SIG-M5 treated with dmso at 0.1 percent for 504 hours (cell line): Measurements from ENCODE around the gene ASS1.

Experiments used
- DNase-seq: peaks from one replicate; lab custom pipeline; 2025; ENCODE audit not compliant: unreplicated experiment; lab: John Stamatoyannopoulos, UW

Gene ASS1

DNA sequence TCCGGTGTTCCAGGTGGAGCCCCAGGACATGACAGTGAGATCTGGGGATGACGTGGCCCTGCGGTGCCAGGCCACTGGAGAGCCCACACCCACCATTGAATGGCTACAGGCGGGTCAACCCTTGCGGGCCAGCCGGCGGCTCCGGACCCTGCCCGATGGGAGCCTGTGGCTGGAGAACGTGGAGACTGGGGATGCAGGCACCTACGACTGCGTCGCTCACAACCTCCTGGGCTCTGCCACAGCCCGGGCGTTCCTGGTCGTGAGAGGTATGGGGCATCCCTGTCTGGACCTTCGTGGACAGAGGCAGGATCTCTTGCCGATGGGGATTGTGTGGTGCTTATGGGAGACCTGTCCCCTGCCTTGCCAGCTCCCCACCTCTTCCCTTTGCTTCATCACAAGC, 26.0 kb upstream of the ASS1 start:
- no peak for DNase-seq

DNA sequence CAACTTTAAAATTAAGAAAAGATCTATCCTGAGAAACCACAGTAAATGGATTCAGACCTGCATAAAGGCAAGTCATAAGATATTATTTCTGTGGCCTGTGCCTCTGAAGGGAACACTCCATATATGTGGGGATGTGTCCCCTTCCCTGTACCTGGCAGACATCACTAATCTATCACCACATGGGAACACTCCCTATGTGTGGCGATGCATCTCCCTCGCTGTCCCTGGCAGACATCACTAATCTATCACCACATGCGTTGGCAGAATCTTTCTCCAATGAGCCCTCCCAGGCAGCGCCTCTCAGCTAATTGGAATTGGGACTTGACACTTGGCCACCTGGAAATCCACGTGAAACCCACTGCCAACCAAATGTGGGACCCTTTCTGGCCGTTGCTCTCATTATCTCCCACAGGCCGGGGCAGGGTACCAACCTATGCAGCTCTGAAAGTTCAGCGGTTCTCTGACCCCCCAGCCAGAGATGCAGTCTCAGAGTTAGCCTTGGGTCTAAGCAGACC, 25.2 kb upstream of the ASS1 start:
- no peak for DNase-seq

- DNase-seq = no peak
Observed at GRCh38 chr9:130421154-130421801, 23.5 kb upstream of the ASS1 start.

DNA sequence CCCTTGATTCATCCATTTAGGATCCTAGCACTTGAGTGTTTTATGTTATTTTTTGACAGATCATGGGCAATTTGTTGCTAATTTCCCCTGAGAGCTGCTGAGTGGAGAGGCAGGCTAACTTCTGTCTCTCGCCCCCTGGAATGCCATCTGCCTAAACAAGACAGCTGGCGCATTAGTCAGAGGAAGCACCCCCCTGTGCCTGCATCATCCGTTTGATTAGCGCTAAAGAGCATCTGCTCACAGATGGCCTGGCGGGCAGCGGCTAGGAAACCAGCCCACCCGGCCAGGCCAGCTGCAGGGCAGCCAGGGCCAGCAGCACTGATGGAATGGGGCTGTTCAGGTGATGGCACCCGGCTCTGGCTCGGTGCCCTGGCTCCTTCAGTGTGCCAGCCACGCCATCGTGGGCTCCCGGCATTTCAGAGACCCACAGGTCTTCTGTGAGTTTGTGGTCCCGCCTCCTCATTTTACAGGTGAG, 22.9 kb upstream of the ASS1 start:
- DNase-seq = no peak

DNA sequence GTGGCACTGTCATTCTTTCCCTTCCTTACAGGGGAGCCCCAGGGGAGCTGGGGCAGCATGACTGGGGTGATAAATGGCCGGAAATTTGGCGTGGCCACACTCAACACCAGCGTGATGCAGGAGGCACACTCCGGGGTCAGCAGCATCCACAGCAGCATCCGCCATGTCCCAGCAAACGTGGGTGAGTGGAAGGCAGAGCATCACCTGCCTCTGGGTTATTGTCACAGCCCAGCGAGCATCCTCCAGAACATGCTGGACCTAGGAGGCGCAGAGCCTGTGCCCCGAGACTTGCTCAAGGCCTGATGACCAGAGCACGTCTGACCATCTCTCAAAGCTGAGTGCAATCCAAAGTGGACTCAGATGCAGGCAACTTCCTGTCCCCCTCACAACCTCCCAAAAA, 22.2 kb upstream of the ASS1 start:
- no peak for DNase-seq

DNA sequence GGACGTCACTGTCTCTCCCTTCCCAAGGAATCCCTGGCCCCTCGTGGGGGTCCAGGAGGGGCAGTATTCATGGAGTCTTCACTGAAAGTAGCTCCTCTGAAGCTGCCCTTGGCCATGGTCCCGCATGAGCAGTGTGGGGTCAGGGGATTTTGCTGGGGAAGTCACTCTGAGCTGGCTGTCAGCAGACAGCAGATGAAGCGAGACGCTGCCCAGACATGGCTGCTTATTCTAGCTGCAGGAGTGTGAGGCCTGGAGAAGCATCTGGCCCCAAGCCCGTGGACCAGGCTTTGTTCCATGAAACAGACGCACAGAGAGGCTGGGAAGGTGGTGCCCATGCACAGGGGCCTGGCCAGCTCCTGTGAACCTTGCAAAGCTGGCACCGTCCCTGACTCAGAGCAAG, 21.5 kb upstream of the ASS1 start:
- DNase-seq = no peak

GRCh38 chr9:130424595-130425454, 19.9 kb upstream of the ASS1 start:
- no peak for DNase-seq

DNA sequence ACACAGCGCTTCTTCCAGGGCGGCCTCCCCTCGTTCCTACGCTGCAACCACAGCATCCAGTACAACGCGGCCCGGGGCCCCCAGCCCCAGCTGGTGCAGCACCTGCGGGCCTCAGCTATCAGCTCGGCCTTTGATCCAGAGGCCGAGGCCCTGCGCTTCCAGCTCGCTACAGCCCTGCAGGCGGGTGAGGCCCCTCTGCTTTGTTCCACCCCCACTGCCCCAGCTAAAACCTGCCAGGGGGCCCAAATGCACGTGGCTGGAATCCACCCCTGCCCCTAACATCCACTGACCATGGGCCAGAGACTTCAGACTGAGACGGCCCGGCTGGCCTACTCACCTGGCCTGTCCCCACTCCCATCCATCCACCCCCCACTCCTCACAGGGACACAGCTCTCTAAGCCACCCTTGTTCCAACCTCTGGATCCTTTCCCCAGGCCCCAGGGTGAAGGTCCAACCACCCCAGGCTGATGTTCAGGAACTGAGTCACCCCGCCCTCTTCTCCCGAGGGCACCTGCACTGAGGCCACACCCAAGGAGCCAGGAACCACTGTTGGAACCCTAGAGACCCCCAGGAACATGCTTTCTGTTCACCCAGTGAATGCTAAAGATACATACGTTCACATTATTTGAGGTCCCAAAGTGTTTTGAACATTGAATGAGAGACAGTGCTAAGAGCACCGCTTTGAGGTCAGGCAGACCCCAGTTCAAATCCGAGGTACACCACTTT, 18.9 kb upstream of the ASS1 start:
- no peak for DNase-seq

GRCh38 chr9:130426467-130426773, 18.3 kb upstream of the ASS1 start:
- DNase-seq = no peak

DNA sequence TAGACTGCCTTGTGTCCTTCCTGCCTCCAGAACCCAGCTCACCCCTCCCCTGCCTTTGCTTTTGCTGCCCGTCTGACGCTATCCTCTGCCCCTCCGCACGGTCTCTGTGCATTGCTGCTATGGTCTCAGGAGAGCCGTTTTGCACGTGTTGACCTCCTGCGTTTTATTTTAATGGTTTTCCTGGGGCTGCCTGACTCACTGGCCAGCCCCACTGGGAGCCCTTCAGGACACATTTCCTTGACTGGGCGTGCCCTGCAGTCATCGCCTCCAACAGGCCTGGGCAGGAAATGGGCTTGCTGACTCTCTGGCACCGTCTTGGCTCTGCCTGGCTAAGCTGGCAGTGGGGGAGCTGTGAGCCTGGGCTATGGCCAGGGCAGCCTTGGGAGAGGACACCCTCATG, 17.9 kb upstream of the ASS1 start:
- no peak for DNase-seq

- DNase-seq = no peak
Observed at GRCh38 chr9:130427326-130427725, 17.4 kb upstream of the ASS1 start.

DNA sequence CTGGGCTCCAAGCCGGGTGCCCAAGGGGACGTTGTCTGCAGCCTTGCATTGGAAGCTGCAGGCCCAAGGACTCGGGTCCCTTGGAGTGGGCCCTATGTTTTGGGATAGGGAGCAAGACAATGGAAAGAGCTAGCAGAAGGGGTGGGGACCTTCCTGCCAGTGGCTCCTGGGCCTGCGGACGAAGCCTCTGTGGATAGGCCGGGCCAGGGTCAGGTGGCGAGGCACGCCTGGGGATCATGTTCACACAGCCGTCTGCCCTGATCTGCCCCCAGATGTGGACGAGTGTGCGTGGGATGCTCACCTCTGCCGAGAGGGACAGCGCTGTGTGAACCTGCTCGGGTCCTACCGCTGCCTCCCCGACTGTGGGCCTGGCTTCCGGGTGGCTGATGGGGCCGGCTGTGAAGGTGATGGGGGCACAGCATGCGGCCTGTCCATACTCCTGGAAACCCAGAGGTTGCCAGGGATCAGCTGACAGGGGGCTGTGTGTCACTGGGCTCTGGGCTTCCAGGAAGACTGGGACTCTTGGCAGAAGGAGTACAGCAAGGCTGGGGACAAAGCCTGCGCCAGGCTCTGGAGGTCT, 16.6 kb upstream of the ASS1 start:
- no peak for DNase-seq

DNA sequence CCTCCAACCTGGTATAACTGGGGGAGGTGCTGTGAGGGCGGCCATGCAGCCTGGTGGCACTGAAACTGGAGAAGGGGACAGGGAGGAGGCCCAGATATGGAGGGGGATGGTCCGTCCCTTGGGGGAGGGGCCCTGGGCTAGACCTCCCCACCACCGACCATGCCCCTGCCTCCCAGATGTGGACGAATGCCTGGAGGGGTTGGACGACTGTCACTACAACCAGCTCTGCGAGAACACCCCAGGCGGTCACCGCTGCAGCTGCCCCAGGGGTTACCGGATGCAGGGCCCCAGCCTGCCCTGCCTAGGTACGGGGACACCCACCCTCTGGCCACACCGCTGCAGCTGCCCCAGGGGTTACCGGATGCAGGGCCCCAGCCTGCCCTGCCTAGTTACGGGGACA, 15.4 kb upstream of the ASS1 start:
- no peak for DNase-seq

- DNase-seq = no peak
Observed at GRCh38 chr9:130429831-130430230, 14.9 kb upstream of the ASS1 start.

GRCh38 chr9:130430232-130430631, 14.5 kb upstream of the ASS1 start:
- DNase-seq = no peak

DNA sequence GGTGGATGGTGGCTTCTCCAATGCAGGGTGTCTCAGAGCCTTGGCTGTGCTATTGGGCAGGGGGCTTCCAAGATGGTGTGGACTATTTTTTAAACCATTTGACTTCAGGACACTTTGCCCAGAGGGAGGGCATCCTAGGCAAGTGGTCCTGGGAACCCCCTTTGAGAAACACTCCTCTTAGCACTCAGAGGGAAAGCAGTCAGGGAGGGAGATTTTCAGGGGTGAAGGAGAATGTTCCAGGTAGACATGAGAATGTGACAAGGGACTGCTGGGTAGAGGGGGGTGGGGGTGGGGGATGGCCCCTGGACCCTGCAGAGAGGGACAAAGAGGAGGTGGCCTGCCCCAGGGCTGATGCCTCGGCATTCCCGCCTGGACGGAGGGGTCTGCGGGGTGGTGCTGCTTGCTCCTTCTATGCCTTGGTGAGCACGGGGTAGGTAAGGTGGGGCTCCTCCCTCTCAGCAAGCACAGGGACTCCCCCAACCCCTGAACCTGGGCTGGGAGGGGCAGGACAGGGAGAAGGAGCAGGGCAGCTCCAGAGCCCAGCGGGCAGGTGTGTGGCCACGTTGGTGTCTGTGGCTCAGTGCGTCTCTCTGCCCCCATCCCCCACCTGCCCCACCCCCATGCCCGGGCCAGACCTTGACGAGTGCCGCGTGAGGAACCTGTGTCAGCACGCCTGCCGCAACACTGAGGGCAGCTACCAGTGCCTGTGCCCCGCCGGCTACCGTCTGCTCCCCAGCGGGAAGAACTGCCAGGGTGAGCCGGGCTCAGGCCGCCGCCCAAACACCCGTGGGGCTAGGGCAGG, 13.8 kb upstream of the ASS1 start:
- DNase-seq = no peak

DNA sequence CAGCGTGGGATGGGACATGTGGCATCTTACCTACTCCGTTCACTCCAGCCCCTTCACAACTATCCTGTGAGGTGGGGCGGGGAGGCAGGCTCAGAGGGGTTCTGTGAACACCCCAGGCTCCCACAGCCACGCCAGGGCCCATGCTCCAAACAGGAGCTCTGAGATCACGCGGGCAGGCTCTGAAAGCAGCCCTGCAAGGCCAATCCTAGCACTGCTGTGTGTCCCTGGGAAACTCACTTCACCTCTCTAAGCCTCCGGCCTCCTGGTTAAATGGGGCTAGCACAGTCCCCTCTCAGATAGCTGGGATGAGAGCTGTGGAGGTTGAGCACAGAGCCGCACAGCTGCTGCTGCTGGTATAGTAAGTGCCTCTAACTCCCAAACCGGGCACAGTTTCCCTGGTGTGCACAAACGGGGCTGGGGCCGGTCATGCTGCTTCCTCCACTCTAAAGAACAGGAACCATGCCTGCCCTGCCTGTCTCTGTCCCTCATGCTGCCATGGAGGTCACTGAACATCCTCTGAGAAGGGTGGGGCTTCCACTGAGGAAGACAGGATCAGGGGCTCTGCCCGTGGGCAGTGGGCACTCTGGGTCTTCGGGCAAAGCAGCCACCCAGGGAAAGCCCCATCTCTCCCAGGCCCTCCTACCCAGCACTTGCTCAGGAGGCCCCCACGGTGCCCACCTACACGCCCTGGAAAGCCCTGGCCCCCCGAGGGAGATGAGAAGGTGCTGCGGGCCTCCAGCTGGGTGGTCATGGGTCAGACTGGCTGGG, 13.0 kb upstream of the ASS1 start:
- no peak for DNase-seq

DNA sequence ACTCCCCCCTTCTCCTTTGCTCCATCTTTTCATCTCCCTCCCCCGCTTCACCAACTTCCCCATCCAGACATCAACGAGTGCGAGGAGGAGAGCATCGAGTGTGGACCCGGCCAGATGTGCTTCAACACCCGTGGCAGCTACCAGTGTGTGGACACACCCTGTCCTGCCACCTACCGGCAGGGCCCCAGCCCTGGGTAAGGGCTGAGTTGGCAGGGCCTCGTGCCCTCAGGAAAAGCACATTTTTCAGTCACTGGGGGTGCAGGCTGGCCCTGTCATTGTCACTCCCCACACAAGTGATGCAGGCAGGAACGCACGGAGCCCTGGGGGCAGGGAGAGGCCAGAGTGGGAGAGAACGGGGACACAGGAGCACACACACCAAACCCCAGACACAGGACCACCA, 12.4 kb upstream of the ASS1 start:
- no peak for DNase-seq

GRCh38 chr9:130432796-130433167, 12.0 kb upstream of the ASS1 start:
- DNase-seq = no peak
